ENCODE results near the gene LRRTM4. TPM values are rescaled to one million over a fixed set of nuclear protein-coding genes. Genes with fewer than 3 reads are reported as not detected.

Gene LRRTM4
- total RNA-seq, 1 donor from 2014 or later = 28.8 TPM

DNA sequence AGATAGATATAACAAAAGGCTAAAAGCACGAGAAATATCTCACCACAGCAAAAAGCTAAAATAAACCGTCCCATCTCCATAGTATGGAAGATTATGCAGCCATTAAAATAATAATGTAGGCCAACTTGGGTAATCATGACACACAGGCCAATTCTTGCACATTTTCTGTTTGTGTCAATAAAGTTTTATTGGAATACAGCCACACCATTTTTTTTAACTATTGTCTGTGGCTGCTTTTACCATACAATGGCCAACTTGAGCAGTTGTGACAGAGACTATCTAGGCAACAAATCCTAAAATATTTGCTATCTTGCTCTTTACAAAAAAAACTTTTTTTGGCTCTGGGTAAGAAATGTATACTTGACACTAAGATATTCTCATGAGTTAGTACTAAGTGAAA lies 212.5 kb downstream of the LRRTM4 start:
- no peak overlapping the region for H3K4me3 Mint-ChIP-seq
- TF ChIP-seq, protein P1, sequence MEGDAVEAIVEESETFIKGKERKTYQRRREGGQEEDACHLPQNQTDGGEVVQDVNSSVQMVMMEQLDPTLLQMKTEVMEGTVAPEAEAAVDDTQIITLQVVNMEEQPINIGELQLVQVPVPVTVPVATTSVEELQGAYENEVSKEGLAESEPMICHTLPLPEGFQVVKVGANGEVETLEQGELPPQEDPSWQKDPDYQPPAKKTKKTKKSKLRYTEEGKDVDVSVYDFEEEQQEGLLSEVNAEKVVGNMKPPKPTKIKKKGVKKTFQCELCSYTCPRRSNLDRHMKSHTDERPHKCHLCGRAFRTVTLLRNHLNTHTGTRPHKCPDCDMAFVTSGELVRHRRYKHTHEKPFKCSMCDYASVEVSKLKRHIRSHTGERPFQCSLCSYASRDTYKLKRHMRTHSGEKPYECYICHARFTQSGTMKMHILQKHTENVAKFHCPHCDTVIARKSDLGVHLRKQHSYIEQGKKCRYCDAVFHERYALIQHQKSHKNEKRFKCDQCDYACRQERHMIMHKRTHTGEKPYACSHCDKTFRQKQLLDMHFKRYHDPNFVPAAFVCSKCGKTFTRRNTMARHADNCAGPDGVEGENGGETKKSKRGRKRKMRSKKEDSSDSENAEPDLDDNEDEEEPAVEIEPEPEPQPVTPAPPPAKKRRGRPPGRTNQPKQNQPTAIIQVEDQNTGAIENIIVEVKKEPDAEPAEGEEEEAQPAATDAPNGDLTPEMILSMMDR (IDR thresholded peaks at IDR 0.05; ENCODE audit: unreplicated experiment) = no peak
- H3K27me3 Mint-ChIP-seq (ENCODE audit: low read depth) = no peaks in the 10 kb centered on the region
- peaks cover 6% of the 10 kb centered on the region for H3K9me3 Mint-ChIP-seq
- H3K36me3 Mint-ChIP-seq = no peaks in the 10 kb centered on the region
- H3K4me1 Mint-ChIP-seq = peaks cover 4% of the 10 kb centered on the region
- no peak overlapping the region for H3K27ac Mint-ChIP-seq
- no peak for DNase-seq (ENCODE audit: low spot score in 2 of 2, unreplicated experiment in 2 of 2)

DNA sequence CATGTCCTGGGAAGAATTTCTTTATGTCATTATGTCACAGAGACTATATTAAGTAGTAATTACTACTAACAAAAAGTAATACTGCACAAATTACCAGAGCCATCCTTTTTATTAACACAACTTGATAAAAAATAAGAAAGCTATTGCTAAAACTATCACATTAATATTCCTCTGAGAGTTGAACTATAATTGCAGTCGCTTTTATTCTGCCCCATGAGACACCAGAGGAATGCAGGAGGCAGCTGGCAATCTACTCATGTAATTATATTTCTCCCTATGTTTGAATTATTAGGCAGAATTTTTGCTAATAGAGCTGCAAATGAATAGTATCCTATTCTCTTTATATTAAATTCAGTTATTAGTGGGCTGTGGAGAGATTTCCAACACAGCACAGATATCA lies 220.7 kb downstream of the LRRTM4 start:
- Mint-ChIP-seq H3K27ac (no peak overlapping the region), H3K4me1 (no peaks in the 10 kb centered on the region), H3K4me3 (no peak overlapping the region), H3K27me3 (ENCODE audit: low read depth) (no peaks in the 10 kb centered on the region), H3K9me3 (peaks cover 8% of the 10 kb centered on the region), H3K36me3 (no peaks in the 10 kb centered on the region)
- TF ChIP-seq, protein P1 (IDR thresholded peaks at IDR 0.05; ENCODE audit: unreplicated experiment) = no peak
- no peak for DNase-seq (ENCODE audit: low spot score in 2 of 2, unreplicated experiment in 2 of 2)

DNA sequence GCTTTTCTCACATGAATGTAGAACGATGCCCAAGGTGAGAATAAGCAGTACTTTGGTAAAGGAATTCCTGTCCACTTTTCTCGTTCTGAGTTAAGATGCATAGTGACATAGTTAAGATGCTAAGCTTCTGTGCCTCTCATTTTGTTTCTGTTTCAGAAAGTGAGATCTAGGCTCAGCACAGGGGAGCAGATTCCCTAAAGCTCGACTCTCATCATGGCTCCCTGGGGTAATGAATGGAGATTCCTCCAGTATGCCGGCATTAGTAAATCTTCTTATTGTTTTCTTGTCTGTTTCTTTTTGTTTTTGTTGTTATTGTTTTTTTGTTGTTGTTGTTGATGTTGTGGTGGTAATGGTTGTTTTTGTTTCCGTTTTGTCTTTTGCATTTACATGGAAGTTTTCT lies 225.4 kb downstream of the LRRTM4 start:
- Mint-ChIP-seq H3K4me3 (no peak overlapping the region), H3K36me3 (no peaks in the 10 kb centered on the region), H3K4me1 (peaks cover 3% of the 10 kb centered on the region), H3K27me3 (ENCODE audit: low read depth) (no peaks in the 10 kb centered on the region), H3K9me3 (peaks cover 11% of the 10 kb centered on the region), H3K27ac (no peak overlapping the region)
- DNase-seq (ENCODE audit: low spot score in 2 of 2, unreplicated experiment in 2 of 2) = no peak
- TF ChIP-seq, protein P1 (IDR thresholded peaks at IDR 0.05; ENCODE audit: unreplicated experiment) = no peak

DNA sequence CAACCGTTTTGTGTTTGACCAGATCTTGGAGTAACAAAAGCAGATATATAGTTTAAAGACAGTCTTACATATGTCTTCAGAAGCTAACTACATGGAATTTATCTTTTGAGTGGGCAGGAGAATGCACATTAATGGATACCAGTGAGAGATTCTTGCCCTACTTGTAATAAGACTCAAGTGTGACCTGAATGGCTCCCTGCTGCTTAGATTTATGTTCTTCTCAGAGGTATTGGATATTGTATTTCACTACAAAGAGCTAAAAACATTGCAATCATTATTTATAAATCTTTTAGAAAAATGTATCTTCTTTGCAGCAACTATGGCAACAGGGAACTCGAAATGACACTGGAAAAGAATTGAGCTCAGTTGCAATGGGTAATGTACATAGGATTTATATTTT lies 227.7 kb downstream of the LRRTM4 start:
- Mint-ChIP-seq H3K36me3 (no peaks in the 10 kb centered on the region), H3K4me1 (peaks cover 9% of the 10 kb centered on the region), H3K4me3 (no peak overlapping the region), H3K9me3 (peaks cover 11% of the 10 kb centered on the region), H3K27ac (no peak overlapping the region), H3K27me3 (ENCODE audit: low read depth) (no peaks in the 10 kb centered on the region)
- TF ChIP-seq, protein P1 (IDR thresholded peaks at IDR 0.05; ENCODE audit: unreplicated experiment) = no peak
- no peak for DNase-seq (ENCODE audit: low spot score in 2 of 2, unreplicated experiment in 2 of 2)

DNA sequence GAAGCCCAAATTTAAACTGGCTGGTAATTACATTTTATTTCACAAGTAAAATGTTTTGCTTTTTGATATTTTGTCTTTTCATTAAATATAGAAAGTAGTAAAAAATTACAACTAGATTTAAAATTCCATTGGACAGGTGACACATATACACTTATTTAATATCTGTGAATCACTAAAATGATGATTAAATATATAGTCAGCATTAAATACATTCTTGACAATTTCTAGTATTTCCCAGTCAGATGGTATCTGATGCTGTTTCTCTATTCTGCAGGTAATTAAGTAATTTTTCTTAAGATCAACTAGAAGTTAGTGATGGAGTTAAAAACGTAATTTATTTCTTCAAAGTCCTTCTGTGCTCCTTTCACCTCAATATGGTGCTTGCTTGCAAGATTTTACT lies 237.8 kb downstream of the LRRTM4 start:
- Mint-ChIP-seq H3K9me3 (peaks cover 25% of the 10 kb centered on the region), H3K27ac (no peak overlapping the region), H3K27me3 (ENCODE audit: low read depth) (no peaks in the 10 kb centered on the region), H3K36me3 (no peaks in the 10 kb centered on the region), H3K4me3 (no peak overlapping the region), H3K4me1 (peaks cover 7% of the 10 kb centered on the region)
- DNase-seq (ENCODE audit: low spot score in 2 of 2, unreplicated experiment in 2 of 2) = no peak
- TF ChIP-seq, protein P1 (IDR thresholded peaks at IDR 0.05; ENCODE audit: unreplicated experiment) = no peak

DNA sequence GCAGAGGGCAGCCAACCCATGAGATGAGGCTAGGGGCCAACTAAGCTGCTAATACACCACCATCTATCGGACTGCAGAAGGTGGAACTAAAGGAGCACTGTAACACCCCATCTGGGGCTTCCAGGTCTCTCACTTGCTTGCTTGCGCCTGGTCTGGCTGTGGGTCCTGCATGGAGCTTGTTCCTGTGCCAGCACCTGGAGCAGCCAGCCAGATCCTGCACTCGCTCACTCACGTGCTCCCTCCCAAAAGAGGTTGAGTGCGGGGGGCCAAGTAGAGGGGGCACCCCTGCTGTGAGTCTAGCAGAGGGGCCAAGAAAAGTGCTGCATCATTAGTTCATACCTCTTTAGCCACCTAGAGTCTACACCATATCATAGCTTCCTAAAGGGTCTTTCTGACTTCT lies 250.9 kb downstream of the LRRTM4 start:
- Mint-ChIP-seq H3K4me3 (no peak overlapping the region), H3K9me3 (peaks cover 13% of the 10 kb centered on the region), H3K27me3 (ENCODE audit: low read depth) (no peaks in the 10 kb centered on the region), H3K27ac (no peak overlapping the region), H3K4me1 (peaks cover 6% of the 10 kb centered on the region), H3K36me3 (no peaks in the 10 kb centered on the region)
- TF ChIP-seq, protein P1 (IDR thresholded peaks at IDR 0.05; ENCODE audit: unreplicated experiment) = no peak
- no peak for DNase-seq (ENCODE audit: low spot score in 2 of 2, unreplicated experiment in 2 of 2)
